ENCODE results near the gene RHEX.

The RHEX gene

DNA sequence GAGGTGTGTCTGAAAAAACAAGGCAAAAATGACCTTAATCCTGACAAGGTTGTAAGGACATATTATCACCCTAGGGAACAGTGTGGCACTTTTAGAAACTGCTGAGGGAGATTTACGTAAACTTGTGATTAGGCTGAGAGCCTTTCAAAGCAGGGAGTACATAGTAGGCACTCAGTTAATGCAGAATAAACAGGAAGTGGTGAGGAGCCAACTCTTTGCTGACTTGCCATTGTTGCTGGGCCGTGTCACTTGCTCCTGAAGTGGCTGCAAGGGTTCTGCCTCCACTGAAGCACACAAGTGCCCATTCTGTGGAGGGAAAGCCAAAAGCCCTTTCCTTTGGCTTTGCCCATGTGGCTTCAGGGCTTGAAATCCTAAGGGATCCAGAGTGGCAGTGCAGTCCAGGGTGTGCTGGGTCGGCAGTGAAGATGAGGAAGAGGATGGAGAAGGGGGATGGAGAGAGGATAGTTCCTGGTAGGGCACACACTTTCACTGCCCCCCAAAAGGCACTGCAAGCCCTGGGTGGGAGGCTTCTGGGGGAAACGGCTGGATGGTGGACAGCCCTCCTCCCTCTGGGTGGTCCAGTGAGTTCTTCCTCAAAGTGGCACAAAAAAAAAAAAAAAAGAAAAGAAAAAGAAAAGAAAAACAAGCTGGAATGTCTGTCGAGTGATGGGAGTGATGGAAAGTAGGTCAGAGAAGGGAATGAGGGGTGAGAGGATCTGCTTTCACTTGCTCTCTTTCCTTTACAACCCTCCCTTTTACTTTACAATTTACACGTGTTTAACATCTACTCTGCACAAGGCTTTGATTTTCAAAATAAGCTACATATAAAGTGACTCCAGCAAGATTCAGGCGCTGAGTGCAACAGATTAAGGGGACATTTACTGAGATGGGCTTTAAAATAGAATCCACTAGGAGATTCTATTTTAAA, 13.7 kb upstream of the RHEX start:
- DNase-seq (ENCODE audit: low read depth), result no peak
- H3K4me3 ChIP-seq (replicated peaks; ENCODE audit: low read depth, low read length), result no peak overlapping the region
- TF ChIP-seq, protein P1, sequence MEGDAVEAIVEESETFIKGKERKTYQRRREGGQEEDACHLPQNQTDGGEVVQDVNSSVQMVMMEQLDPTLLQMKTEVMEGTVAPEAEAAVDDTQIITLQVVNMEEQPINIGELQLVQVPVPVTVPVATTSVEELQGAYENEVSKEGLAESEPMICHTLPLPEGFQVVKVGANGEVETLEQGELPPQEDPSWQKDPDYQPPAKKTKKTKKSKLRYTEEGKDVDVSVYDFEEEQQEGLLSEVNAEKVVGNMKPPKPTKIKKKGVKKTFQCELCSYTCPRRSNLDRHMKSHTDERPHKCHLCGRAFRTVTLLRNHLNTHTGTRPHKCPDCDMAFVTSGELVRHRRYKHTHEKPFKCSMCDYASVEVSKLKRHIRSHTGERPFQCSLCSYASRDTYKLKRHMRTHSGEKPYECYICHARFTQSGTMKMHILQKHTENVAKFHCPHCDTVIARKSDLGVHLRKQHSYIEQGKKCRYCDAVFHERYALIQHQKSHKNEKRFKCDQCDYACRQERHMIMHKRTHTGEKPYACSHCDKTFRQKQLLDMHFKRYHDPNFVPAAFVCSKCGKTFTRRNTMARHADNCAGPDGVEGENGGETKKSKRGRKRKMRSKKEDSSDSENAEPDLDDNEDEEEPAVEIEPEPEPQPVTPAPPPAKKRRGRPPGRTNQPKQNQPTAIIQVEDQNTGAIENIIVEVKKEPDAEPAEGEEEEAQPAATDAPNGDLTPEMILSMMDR (IDR thresholded peaks at IDR 0.05; ENCODE audit: low read length, missing control alignments), result no peak

DNA sequence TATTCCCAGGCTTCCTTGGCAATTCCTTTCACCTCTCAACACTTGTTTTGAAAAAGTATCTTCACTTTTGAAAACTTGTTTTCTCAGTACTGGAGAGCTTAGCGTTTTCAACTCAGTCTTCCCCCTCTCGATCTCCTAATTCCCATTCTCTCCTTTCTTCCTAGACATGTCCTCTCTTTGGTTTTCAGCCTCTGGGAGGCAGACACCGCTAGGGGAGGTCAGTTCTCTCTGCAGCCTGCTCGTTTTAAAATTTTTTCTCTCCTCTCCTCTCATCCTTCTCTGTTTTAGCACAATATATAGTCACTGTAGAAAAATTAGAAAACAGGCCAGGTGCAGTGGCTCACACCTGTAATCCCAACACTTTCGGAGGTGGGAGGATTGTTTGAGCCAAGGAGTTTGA, 12.6 kb upstream of the RHEX start:
- TF ChIP-seq, protein P1 (IDR thresholded peaks at IDR 0.05; ENCODE audit: low read length, missing control alignments), result no peak
- DNase-seq (ENCODE audit: low read depth), result no peak
- no peak overlapping the region for H3K4me3 ChIP-seq (replicated peaks; ENCODE audit: low read depth, low read length)

DNA sequence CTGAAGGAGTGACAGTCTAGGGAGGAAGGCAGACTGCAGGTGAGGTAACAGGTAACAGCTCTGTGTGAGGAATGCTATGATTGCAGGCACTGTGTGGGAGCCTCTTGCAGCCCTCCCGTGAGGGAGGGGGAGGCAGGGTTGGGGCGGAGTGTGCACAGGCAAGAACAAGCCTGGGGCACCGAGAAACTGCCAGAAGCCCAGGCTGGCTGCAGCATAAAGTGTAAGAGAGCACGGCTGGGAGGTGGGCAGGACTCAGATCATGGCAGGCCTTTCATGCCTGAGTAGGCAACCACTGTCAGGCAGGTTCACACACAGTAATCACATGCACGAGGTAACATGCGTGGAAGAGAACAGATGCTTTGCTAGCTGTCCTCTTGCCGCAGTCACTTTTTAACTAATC, 11.3 kb upstream of the RHEX start:
- no peak for DNase-seq (ENCODE audit: low read depth)
- no peak overlapping the region for H3K4me3 ChIP-seq (replicated peaks; ENCODE audit: low read depth, low read length)
- TF ChIP-seq, protein P1 (IDR thresholded peaks at IDR 0.05; ENCODE audit: low read length, missing control alignments), result no peak

DNA sequence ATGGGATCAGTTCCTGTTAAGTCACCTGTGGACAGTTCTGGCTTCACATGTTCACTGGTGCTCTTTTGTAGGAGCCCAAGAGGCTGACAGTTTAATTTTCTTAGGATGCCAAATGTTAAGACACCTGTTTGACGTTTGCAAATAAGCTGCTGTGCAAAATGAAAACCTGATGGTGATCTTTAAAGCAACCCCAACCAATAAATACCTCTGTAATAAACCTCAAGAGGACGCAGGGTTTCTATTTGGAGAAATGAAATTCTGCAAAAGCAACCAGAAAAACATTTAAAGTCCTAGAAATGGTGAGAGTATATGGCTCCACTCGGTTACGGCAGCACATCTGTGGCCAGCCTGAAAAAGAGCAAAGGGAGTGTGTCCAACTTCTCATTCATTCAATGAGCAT, 5.7 kb upstream of the RHEX start:
- TF ChIP-seq, protein P1 (IDR thresholded peaks at IDR 0.05; ENCODE audit: low read length, missing control alignments), result no peak
- DNase-seq (ENCODE audit: low read depth), result no peak
- H3K4me3 ChIP-seq (replicated peaks; ENCODE audit: low read depth, low read length), result no peak overlapping the region

DNA sequence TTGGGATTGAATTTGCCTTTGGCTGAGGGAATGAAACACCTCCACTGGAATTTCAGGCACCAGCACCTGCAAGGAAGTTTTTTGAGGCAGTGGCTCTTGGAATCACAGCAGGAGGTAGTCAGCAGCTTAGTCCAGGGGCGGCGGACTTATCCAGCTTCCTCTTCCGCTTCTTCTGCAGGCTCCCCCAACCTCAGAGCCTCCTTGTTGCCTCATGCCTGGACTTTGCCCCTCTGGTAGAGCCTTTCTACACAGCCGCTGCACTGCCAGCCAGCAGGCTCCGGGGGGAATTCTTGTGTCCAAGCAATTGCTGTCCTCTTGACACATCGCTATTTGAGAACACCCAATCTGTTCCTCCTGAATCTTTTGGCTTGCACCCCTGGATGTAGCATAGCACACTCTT, 4.4 kb upstream of the RHEX start:
- H3K4me3 ChIP-seq (replicated peaks; ENCODE audit: low read depth, low read length), result no peak overlapping the region
- no peak for DNase-seq (ENCODE audit: low read depth)
- TF ChIP-seq, protein P1 (IDR thresholded peaks at IDR 0.05; ENCODE audit: low read length, missing control alignments), result no peak

DNA sequence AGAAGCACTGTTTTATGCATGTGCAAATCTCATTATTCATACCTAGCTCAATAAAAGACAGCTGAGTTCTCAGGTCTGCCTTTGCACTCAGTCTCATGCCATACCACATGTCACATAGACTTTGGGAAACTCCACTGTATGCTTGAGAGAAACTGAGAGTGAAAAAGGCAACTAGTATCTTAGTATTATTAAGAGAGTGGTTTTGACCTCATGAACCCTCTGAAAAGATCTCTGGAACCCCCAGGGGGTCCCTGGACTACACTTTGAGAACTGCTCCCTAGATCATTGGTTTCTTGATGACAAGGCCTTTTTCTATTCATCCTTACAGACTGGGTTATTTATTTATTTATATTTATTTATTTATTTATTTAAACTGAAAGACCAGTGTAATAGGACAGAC, 3.7 kb upstream of the RHEX start:
- H3K4me3 ChIP-seq (replicated peaks; ENCODE audit: low read depth, low read length), result no peak overlapping the region
- TF ChIP-seq, protein P1 (IDR thresholded peaks at IDR 0.05; ENCODE audit: low read length, missing control alignments), result no peak
- no peak for DNase-seq (ENCODE audit: low read depth)
